HEK293 (cell line): ENCODE data around the gene SMAD2.

Source experiments
- CTCF ChIA-PET: fragments of 350-600 bp; formaldehyde crosslinking; extraction: SDS; loops from one replicate; lab custom pipeline; 2021; ENCODE audit warnings: antibody characterized with exemption; lab: Yijun Ruan, JAX
- POLR2A ChIA-PET: fragments of 300-600 bp; formaldehyde crosslinking; extraction: SDS; loops from one replicate; lab custom pipeline; 2020; ENCODE audit warnings: antibody characterized with exemption, inconsistent platforms; lab: Yijun Ruan, JAX
- H3K27ac ChIP-seq: fragments of 200-500 bp; sonication (Bioruptor generic); 2 replicates; pipeline ENCODE4 v1.5.1; 2014; ENCODE audit warnings: low read depth, low read length, control low read depth, inconsistent platforms; ENCODE audit errors: extremely low read depth
- H3K36me3 ChIP-seq, 2 experiments: fragments of 200-500 bp in 1 of 2; sonication (Bioruptor generic) in 1 of 2; 1 replicate in 1 of 2; 2 replicates in 1 of 2; pipeline ENCODE4 v1.5.1; 2014 to 2017; ENCODE audit warnings: inconsistent platforms in 2 of 2, low read length in 2 of 2; ENCODE audit not compliant: control insufficient read depth in 2 of 2, insufficient read depth in 1 of 2
- H3K4me1 ChIP-seq: fragments of 200-500 bp; sonication (Bioruptor generic); 2 replicates; pipeline ENCODE4 v1.5.1; 2014; ENCODE audit warnings: mild to moderate bottlenecking, low read length, inconsistent platforms; ENCODE audit not compliant: control insufficient read depth, insufficient read depth
- H3K4me3 ChIP-seq: 2 replicates; pipeline ENCODE4 v1.5.1; 2011; ENCODE audit warnings: low read depth, mild to moderate bottlenecking, control low read depth, low read length, moderate library complexity
- H3K9me3 ChIP-seq: fragments of 200-500 bp; sonication (Bioruptor generic); 2 replicates; pipeline ENCODE4 v1.5.1; 2014; ENCODE audit warnings: low read depth, low read length, inconsistent platforms; ENCODE audit not compliant: control insufficient read depth, insufficient read depth
- RBAK ChIP-seq: fragments of 450-650 bp; formaldehyde crosslinking; IDR thresholded peaks from 2 replicates; pipeline ENCODE4 v1.5.1; 2016; ENCODE audit warnings: missing biosample characterization, missing genetic modification characterization
- SP7 ChIP-seq: fragments of 450-650 bp; formaldehyde crosslinking; IDR thresholded peaks from 2 replicates; pipeline ENCODE4 v1.5.1; 2016; ENCODE audit warnings: missing biosample characterization, missing genetic modification characterization
- ZNF175 ChIP-seq: fragments of 450-650 bp; formaldehyde crosslinking; IDR thresholded peaks from 2 replicates; pipeline ENCODE4 v1.5.1; 2016; ENCODE audit warnings: missing biosample characterization, missing genetic modification characterization
- ZNF416 ChIP-seq: fragments of 450-650 bp; formaldehyde crosslinking; IDR thresholded peaks from 2 replicates; pipeline ENCODE4 v1.5.1; 2016; ENCODE audit warnings: missing biosample characterization, missing genetic modification characterization
- ZNF626 ChIP-seq: fragments of 450-650 bp; sonication (Bioruptor Pico); formaldehyde crosslinking; IDR thresholded peaks from 2 replicates; pipeline ENCODE4 v1.5.1; 2018; ENCODE audit warnings: missing biosample characterization, missing genetic modification characterization, inconsistent platforms
- ZNF776 ChIP-seq: fragments of 450-650 bp; formaldehyde crosslinking; IDR thresholded peaks from 2 replicates; pipeline ENCODE4 v1.5.0; 2017; ENCODE audit warnings: missing biosample characterization, missing genetic modification characterization, borderline replicate concordance
- TF ChIP-seq, protein P1 (sequence below): fragments of 450-650 bp; formaldehyde crosslinking; IDR thresholded peaks from 2 replicates; pipeline ENCODE4 v1.5.1; 2017; ENCODE audit warnings: missing biosample characterization, mild to moderate bottlenecking, missing genetic modification characterization, moderate library complexity
- TF ChIP-seq, protein P2 (sequence below): fragments of 450-650 bp; formaldehyde crosslinking; IDR thresholded peaks from 2 replicates; pipeline ENCODE4 v1.5.1; 2016; ENCODE audit warnings: missing biosample characterization, missing genetic modification characterization
- TF ChIP-seq, protein P3 (sequence below): fragments of 450-650 bp; formaldehyde crosslinking; IDR thresholded peaks from 2 replicates; pipeline ENCODE4 v1.5.1; 2016; ENCODE audit warnings: missing biosample characterization, missing genetic modification characterization
- TF ChIP-seq, protein P4 (sequence below): fragments of 450-650 bp; formaldehyde crosslinking; IDR thresholded peaks from 2 replicates; pipeline ENCODE4 v1.5.1; 2016; ENCODE audit warnings: missing biosample characterization, missing genetic modification characterization
- TF ChIP-seq, protein P5 (sequence below): fragments of 450-650 bp; formaldehyde crosslinking; IDR thresholded peaks from 2 replicates; pipeline ENCODE4 v1.5.1; 2016; ENCODE audit warnings: missing biosample characterization, missing genetic modification characterization

The SMAD2 gene

DNA sequence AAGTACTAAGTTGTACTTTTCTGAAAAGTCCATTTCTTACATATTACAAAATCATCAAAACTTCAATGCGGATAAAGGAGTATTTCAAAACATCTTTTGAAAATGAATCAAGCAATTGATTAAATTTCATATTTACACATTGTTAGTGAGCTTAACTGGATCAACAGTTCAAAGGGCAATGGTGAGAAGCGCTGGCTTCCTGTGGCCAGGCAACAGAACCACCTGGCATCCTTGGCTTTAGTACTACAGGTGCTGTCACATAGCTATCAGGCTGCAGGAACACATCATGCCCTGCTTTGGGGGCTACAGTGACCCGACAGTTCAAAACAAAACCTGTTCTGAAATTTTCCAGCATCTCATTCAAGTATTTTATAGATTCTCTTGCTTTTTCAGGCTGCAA, 59.2 kb downstream of the SMAD2 start (continued):
- TF ChIP-seq, protein P1, sequence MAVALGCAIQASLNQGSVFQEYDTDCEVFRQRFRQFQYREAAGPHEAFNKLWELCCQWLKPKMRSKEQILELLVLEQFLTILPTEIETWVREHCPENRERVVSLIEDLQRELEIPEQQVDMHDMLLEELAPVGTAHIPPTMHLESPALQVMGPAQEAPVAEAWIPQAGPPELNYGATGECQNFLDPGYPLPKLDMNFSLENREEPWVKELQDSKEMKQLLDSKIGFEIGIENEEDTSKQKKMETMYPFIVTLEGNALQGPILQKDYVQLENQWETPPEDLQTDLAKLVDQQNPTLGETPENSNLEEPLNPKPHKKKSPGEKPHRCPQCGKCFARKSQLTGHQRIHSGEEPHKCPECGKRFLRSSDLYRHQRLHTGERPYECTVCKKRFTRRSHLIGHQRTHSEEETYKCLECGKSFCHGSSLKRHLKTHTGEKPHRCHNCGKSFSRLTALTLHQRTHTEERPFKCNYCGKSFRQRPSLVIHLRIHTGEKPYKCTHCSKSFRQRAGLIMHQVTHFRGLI (tag by site-specific recombination): no peak
- no peak for TF ChIP-seq ZNF626 (tag by site-specific recombination)

DNA sequence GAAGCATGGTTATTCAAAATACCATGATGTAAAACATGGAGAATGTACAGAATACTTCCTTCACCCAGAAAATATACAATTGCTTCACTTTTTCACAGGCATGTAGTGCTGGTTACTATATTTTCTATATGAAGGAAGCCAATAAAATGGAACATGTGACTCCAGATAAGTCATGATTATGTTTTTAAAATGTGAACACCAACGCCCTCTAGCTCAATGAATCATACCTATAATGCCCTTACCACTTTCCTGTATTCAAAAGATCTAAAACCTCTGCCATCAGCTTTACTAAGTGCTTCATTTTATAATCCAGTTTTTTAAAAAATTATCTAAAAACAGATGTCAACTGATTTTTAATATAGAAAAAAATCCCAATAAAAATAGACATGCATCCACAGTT, 59.9 kb downstream of the SMAD2 start:
- ChIA-PET POLR2A (interaction anchor here (0.5 kb wide), 1 partner anchor 14 kb away, joined by 3 read pairs; no protein-coding TSS in a partner anchor), CTCF (interaction anchor here (0.6 to 1.2 kb wide), 4 partner anchors 9 to 34 kb away, joined by 3 to 5 read pairs (median 4); no protein-coding TSS in a partner anchor)
- H3K9me3 ChIP-seq: no peaks in the 10 kb centered on the region
- H3K36me3 ChIP-seq: peaks cover 0 to 23% of the 10 kb centered on the region in 2 experiments; a peak in 2 of 3 replicates
- no peak overlapping the region for H3K4me3 ChIP-seq
- peaks cover 3% of the 10 kb centered on the region; the same call in 1 of the 2 replicates for H3K4me1 ChIP-seq
- TF ChIP-seq SP7 (no peak), ZNF416 (tag by site-specific recombination) (no peak), ZNF776 (no peak), RBAK (no peak), ZNF175 (tag by site-specific recombination) (no peak)
- TF ChIP-seq, protein P2, sequence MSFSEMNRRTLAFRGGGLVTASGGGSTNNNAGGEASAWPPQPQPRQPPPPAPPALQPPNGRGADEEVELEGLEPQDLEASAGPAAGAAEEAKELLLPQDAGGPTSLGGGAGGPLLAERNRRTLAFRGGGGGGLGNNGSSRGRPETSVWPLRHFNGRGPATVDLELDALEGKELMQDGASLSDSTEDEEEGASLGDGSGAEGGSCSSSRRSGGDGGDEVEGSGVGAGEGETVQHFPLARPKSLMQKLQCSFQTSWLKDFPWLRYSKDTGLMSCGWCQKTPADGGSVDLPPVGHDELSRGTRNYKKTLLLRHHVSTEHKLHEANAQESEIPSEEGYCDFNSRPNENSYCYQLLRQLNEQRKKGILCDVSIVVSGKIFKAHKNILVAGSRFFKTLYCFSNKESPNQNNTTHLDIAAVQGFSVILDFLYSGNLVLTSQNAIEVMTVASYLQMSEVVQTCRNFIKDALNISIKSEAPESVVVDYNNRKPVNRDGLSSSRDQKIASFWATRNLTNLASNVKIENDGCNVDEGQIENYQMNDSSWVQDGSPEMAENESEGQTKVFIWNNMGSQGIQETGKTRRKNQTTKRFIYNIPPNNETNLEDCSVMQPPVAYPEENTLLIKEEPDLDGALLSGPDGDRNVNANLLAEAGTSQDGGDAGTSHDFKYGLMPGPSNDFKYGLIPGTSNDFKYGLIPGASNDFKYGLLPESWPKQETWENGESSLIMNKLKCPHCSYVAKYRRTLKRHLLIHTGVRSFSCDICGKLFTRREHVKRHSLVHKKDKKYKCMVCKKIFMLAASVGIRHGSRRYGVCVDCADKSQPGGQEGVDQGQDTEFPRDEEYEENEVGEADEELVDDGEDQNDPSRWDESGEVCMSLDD: no peak
- TF ChIP-seq, protein P3, sequence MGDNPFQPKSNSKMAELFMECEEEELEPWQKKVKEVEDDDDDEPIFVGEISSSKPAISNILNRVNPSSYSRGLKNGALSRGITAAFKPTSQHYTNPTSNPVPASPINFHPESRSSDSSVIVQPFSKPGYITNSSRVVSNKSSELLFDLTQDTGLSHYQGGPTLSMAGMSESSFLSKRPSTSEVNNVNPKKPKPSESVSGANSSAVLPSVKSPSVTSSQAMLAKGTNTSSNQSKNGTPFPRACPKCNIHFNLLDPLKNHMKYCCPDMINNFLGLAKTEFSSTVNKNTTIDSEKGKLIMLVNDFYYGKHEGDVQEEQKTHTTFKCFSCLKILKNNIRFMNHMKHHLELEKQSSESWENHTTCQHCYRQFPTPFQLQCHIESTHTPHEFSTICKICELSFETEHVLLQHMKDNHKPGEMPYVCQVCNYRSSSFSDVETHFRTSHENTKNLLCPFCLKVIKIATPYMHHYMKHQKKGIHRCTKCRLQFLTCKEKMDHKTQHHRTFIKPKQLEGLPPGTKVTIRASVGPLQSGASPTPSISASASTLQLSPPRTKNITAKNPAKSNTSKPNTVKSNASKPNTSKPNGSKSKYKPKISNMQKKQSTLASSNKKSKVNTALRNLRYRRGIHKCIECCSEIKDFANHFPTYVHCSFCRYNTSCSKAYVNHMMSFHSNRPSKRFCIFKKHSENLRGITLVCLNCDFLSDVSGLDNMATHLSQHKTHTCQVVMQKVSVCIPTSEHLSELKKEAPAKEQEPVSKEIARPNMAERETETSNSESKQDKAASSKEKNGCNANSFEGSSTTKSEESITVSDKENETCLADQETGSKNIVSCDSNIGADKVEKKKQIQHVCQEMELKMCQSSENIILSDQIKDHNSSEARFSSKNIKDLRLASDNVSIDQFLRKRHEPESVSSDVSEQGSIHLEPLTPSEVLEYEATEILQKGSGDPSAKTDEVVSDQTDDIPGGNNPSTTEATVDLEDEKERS (tag by site-specific recombination): no peak
- TF ChIP-seq, protein P4, sequence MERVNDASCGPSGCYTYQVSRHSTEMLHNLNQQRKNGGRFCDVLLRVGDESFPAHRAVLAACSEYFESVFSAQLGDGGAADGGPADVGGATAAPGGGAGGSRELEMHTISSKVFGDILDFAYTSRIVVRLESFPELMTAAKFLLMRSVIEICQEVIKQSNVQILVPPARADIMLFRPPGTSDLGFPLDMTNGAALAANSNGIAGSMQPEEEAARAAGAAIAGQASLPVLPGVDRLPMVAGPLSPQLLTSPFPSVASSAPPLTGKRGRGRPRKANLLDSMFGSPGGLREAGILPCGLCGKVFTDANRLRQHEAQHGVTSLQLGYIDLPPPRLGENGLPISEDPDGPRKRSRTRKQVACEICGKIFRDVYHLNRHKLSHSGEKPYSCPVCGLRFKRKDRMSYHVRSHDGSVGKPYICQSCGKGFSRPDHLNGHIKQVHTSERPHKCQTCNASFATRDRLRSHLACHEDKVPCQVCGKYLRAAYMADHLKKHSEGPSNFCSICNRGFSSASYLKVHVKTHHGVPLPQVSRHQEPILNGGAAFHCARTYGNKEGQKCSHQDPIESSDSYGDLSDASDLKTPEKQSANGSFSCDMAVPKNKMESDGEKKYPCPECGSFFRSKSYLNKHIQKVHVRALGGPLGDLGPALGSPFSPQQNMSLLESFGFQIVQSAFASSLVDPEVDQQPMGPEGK (tag by site-specific recombination): no peak
- TF ChIP-seq, protein P5, sequence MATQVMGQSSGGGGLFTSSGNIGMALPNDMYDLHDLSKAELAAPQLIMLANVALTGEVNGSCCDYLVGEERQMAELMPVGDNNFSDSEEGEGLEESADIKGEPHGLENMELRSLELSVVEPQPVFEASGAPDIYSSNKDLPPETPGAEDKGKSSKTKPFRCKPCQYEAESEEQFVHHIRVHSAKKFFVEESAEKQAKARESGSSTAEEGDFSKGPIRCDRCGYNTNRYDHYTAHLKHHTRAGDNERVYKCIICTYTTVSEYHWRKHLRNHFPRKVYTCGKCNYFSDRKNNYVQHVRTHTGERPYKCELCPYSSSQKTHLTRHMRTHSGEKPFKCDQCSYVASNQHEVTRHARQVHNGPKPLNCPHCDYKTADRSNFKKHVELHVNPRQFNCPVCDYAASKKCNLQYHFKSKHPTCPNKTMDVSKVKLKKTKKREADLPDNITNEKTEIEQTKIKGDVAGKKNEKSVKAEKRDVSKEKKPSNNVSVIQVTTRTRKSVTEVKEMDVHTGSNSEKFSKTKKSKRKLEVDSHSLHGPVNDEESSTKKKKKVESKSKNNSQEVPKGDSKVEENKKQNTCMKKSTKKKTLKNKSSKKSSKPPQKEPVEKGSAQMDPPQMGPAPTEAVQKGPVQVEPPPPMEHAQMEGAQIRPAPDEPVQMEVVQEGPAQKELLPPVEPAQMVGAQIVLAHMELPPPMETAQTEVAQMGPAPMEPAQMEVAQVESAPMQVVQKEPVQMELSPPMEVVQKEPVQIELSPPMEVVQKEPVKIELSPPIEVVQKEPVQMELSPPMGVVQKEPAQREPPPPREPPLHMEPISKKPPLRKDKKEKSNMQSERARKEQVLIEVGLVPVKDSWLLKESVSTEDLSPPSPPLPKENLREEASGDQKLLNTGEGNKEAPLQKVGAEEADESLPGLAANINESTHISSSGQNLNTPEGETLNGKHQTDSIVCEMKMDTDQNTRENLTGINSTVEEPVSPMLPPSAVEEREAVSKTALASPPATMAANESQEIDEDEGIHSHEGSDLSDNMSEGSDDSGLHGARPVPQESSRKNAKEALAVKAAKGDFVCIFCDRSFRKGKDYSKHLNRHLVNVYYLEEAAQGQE (tag by site-specific recombination): no peak
- H3K27ac ChIP-seq: no peak overlapping the region
